HG03045 (cell line): Measurements from ENCODE around the gene MYEOV.

ENCODE experiments used
- ATAC-seq: cut with Tn5 transposase; IDR thresholded peaks from one replicate; pipeline ENCODE4 v1.9.1; 2021; ENCODE audit warnings: mild to moderate bottlenecking, moderate library complexity; ENCODE audit not compliant: unreplicated experiment

The MYEOV gene

GRCh38 chr11:69286374-69287371 lies 7.3 kb upstream of the MYEOV start:
- no peak for ATAC-seq

- no peak for ATAC-seq
These were observed 5.7 kb upstream of the MYEOV start for GRCh38 chr11:69287968-69288882.

- no peak for ATAC-seq
These were observed 5.1 kb upstream of the MYEOV start for GRCh38 chr11:69288883-69289242.

- ATAC-seq: no peak
These were observed 3.1 kb upstream of the MYEOV start for GRCh38 chr11:69290806-69291205.

- no peak for ATAC-seq
These were observed 2.4 kb upstream of the MYEOV start for GRCh38 chr11:69291459-69292110.

GRCh38 chr11:69292221-69292648 lies 1.7 kb upstream of the MYEOV start:
- no peak for ATAC-seq

GRCh38 chr11:69293087-69293486 lies 868 bp upstream of the MYEOV start:
- ATAC-seq: no peak

- ATAC-seq: no peak
These were observed 670 bp downstream of the MYEOV start for GRCh38 chr11:69294571-69295078.

GRCh38 chr11:69295079-69295994 lies 1.4 kb downstream of the MYEOV start:
- no peak for ATAC-seq

- no peak for ATAC-seq
These were observed 2.3 kb downstream of the MYEOV start for GRCh38 chr11:69295995-69296889.

GRCh38 chr11:69296890-69297786 lies 3.2 kb downstream of the MYEOV start:
- ATAC-seq: peak; percentile 53

GRCh38 chr11:69297787-69298266 lies 3.9 kb downstream of the MYEOV start:
- no peak for ATAC-seq

GRCh38 chr11:69298267-69299022 lies 4.5 kb downstream of the MYEOV start:
- ATAC-seq: peak; percentile 37

- ATAC-seq: no peak
These were observed 5.1 kb downstream of the MYEOV start for GRCh38 chr11:69299023-69299461.

- no peak for ATAC-seq
These were observed 5.6 kb downstream of the MYEOV start for GRCh38 chr11:69299572-69299971.

GRCh38 chr11:69300120-69301060 lies 6.4 kb downstream of the MYEOV start:
- no peak for ATAC-seq
